SU-DHL-6 (cell line): ENCODE measurements around the gene ST6GALNAC6.

Experiments
- CTCF ChIP-seq: fragments of 200-600 bp; sonication (generic); IDR thresholded peaks from one replicate; pipeline ENCODE4 v1.5.1; 2017; ENCODE audit warnings: antibody characterized with exemption, mild to moderate bottlenecking, low read length, moderate library complexity; ENCODE audit not compliant: insufficient read depth, poor library complexity, severe bottlenecking
- EZH2phosphoT487 ChIP-seq: fragments of 200-600 bp; sonication (generic), shearing (Covaris generic); conservative IDR thresholded peaks from 2 replicates; pipeline ENCODE4 v1.6.1; 2018; ENCODE audit warnings: mild to moderate bottlenecking, antibody characterized with exemption, low read length, moderate library complexity, mixed read lengths

GRCh38 chr9:127903557-127904475 lies 4.4 kb upstream of the ST6GALNAC6 start:
- TF ChIP-seq CTCF: no peak
- TF ChIP-seq EZH2phosphoT487: no peak
